Measurements from ENCODE around the gene TRMT61A. TPM values are rescaled to one million over a fixed set of nuclear protein-coding genes. Genes with fewer than 3 reads are reported as not detected.

Gene TRMT61A
- total and polyA plus RNA-seq, 2 of the 4 experiments (the other 2 are of a cell fraction): 5.7 to 16.2 TPM

- Histone ChIP-seq H3K27me3 (ENCODE audit: control insufficient read depth, insufficient read depth, low read length) (no peaks in the 10 kb centered on the region), H2BK15ac (ENCODE audit: low read depth, low read length) (peak overlapping the region; percentile 14; the same call in 1 of the 3 replicates), H3K27ac (ENCODE audit: insufficient read depth, low read length) (no peak overlapping the region), H3K79me1 (ENCODE audit: low read depth in 1 of 2, low read length in 2 of 2) (no peaks in the 10 kb centered on the region; a peak in 1 of 4 replicates), H3K4me1 (ENCODE audit: control insufficient read depth, insufficient read depth, low read length) (peaks cover 25% of the 10 kb centered on the region), H2AK9ac (replicated peaks; ENCODE audit: low read depth, low read length, poor library complexity) (peak overlapping the region; percentile 76), H4K91ac (ENCODE audit: insufficient read depth, low read depth, low read length) (peak overlapping the region; percentile 49; the same call in 1 of the 2 replicates), H4K5ac (ENCODE audit: low read depth, low read length) (no peak overlapping the region), H3K4me3 (ENCODE audit: insufficient read depth, low read depth, low read length) (no peak overlapping the region), H3K9me1 (ENCODE audit: insufficient read depth, low read length) (no peaks in the 10 kb centered on the region), H2AK5ac (ENCODE audit: low read depth, low read length) (peak overlapping the region; percentile 91), H3K4ac (ENCODE audit: low read depth, low read length) (peak overlapping the region; percentile 90), H3K36me3 (ENCODE audit: control insufficient read depth, insufficient read depth, low read length) (peaks cover 7% of the 10 kb centered on the region; the same call in 1 of the 2 replicates), H2AFZ (replicated peaks; ENCODE audit: low read length, poor library complexity) (peak overlapping the region; percentile 68), H3K18ac (ENCODE audit: low read depth, low read length) (no peak overlapping the region), H2BK5ac (ENCODE audit: low read depth, low read length, poor library complexity, severe bottlenecking) (peak overlapping the region; percentile 49), H3K56ac (ENCODE audit: extremely low read depth, insufficient read depth, low read length) (no peak overlapping the region; the same call in 1 of the 2 replicates), H4K8ac (ENCODE audit: low read depth in 2 of 2, low read length in 2 of 2) (peak overlapping the region in 1 of 2 experiments; percentile 62; a peak in 2 of 4 replicates), H4K20me1 (ENCODE audit: insufficient read depth, low read length) (no peaks in the 10 kb centered on the region), H3K14ac (replicated peaks; ENCODE audit: low read depth, low read length) (no peak overlapping the region), H3K9me3 (ENCODE audit: control insufficient read depth, insufficient read depth, low read length) (no peaks in the 10 kb centered on the region), H3K9ac (ENCODE audit: low read depth, low read length) (no peak overlapping the region), H2BK20ac (ENCODE audit: low read depth, low read length) (peak overlapping the region; percentile 42; the same call in 1 of the 2 replicates), H2BK120ac (ENCODE audit: low read depth, low read length) (peak overlapping the region; percentile 61; the same call in 1 of the 2 replicates), H3K4me2 (ENCODE audit: low read depth, low read length) (no peak overlapping the region), H3K23ac (ENCODE audit: low read depth, low read length) (no peak overlapping the region)
- intact Hi-C loops (cut with micrococcal nuclease) (no loop called here), in situ Hi-C loops (cut with MboI; ENCODE audit: low sequenced_read_pairs) (no loop called here), dilution Hi-C loops (cut with HindIII; ENCODE audit: low sequenced_read_pairs, unreplicated experiment) (no loop called here)
- ChIA-PET CTCF (no interaction called here), POLR2A (ENCODE audit: unreplicated experiment) (no interaction called here)
- ATAC-seq (ENCODE audit: low read depth): no peak
- 91% methylated on average over 9 of the region's 28 CpGs; no CpG with 5 or more reads in 1 of the 2 experiments for WGBS, 2 experiments (ENCODE audit: extremely low coverage in 2 of 2, insufficient read length in 1 of 2)
- no peak for DNase-seq
- no TSS peak for BruUV-seq (replicated peaks)
- TF ChIP-seq POLR2A (IDR thresholded peaks at IDR 0.05; ENCODE audit: low read depth, low read length): no peak
- no peak for TF ChIP-seq RCOR1 (IDR thresholded peaks at IDR 0.05; ENCODE audit: insufficient replicate concordance, low read length)
- no peak for TF ChIP-seq USF2 (IDR thresholded peaks at IDR 0.05; ENCODE audit: low read depth, low read length)
- TF ChIP-seq ELK1 (IDR thresholded peaks at IDR 0.05; ENCODE audit: borderline replicate concordance, low read depth, low read length): no peak
- no peak for TF ChIP-seq SMC3 (IDR thresholded peaks at IDR 0.05; ENCODE audit: low read depth, low read length)
- no peak for TF ChIP-seq RAD21 (IDR thresholded peaks at IDR 0.05; ENCODE audit: low read length)
- TF ChIP-seq MXI1 (IDR thresholded peaks at IDR 0.05; ENCODE audit: borderline replicate concordance, low read depth, low read length): no peak
- TF ChIP-seq BHLHE40 (IDR thresholded peaks at IDR 0.05; ENCODE audit: low read depth, low read length): no peak
- TF ChIP-seq RFX5 (IDR thresholded peaks at IDR 0.05; ENCODE audit: low read depth, low read length): no peak
- no peak for TF ChIP-seq MAFK (IDR thresholded peaks at IDR 0.05; ENCODE audit: low read depth, low read length)
- TF ChIP-seq NFE2L2 (IDR thresholded peaks at IDR 0.05; ENCODE audit: low read depth, low read length): no peak
- TF ChIP-seq CEBPB (IDR thresholded peaks at IDR 0.05; ENCODE audit: low read depth, low read length): no peak
- TF ChIP-seq MAZ (IDR thresholded peaks at IDR 0.05; ENCODE audit: borderline replicate concordance, low read depth, low read length): no peak
- no peak for TF ChIP-seq FOS (IDR thresholded peaks at IDR 0.05; ENCODE audit: low read depth, low read length)
- no peak for TF ChIP-seq CHD1 (IDR thresholded peaks at IDR 0.05; ENCODE audit: low read depth, low read length)
Observed at GRCh38 chr14:103539056-103539825, 10.2 kb downstream of the TRMT61A start.
